Measurements from ENCODE around the gene ADAT3.

- TF ChIP-seq POLR2A (IDR thresholded peaks at IDR 0.05) (no peak), POLR2AphosphoS5 (IDR thresholded peaks at IDR 0.05) (no peak), CTCF (IDR thresholded peaks at IDR 0.05) (no peak), EP300 (IDR thresholded peaks at IDR 0.05) (no peak)
Observed at GRCh38 chr19:1910177-1910576, 5.0 kb downstream of the ADAT3 start.

Data from stomach (tissue), 4 donors.